ENCODE data around the gene LCNL1. TPM values are rescaled to one million over a fixed set of nuclear protein-coding genes. Genes with fewer than 3 reads are reported as not detected.
A peak's percentile ranks its signal among the peaks of the same experiment; 100 is the strongest.

The LCNL1 gene
- total RNA-seq, 1 donor = not detected

- no peak for DNase-seq (ENCODE audit: low read depth in 2 of 3, low spot score in 2 of 3)
These were observed 36.4 kb upstream of the LCNL1 start for GRCh38 chr9:136946228-136947027.

GRCh38 chr9:136947028-136947891 is 35.5 kb upstream of the LCNL1 start:
- no peak for DNase-seq (ENCODE audit: low read depth in 2 of 3, low spot score in 2 of 3)

GRCh38 chr9:136947955-136948510 is 34.8 kb upstream of the LCNL1 start:
- DNase-seq (ENCODE audit: low read depth in 2 of 3, low spot score in 2 of 3) = peak in 2 of 3 donors; percentile 41 to 47

- DNase-seq (ENCODE audit: low read depth in 2 of 3, low spot score in 2 of 3) = no peak
These were observed 33.5 kb upstream of the LCNL1 start for GRCh38 chr9:136949239-136949816.

GRCh38 chr9:136949817-136950655 is 32.8 kb upstream of the LCNL1 start:
- peak; percentile 92 to 96 (median 95) for DNase-seq (ENCODE audit: low read depth in 2 of 3, low spot score in 2 of 3)

GRCh38 chr9:136950656-136951276 is 32.0 kb upstream of the LCNL1 start:
- DNase-seq (ENCODE audit: low read depth in 2 of 3, low spot score in 2 of 3) = no peak

GRCh38 chr9:136951541-136952320 is 31.1 kb upstream of the LCNL1 start, which contains the start of gene LCN12:
Gene LCN12, plus strand, starts transcription at chr9:136952273. Its CDS starts 55 bp downstream, at chr9:136952328.
- DNase-seq (ENCODE audit: low read depth in 2 of 3, low spot score in 2 of 3) = no peak

GRCh38 chr9:136952321-136952850 is 30.4 kb upstream of the LCNL1 start:
- DNase-seq (ENCODE audit: low read depth in 2 of 3, low spot score in 2 of 3) = no peak

- no peak for DNase-seq (ENCODE audit: low read depth in 2 of 3, low spot score in 2 of 3)
These were observed 29.7 kb upstream of the LCNL1 start for GRCh38 chr9:136952876-136953770.

GRCh38 chr9:136953771-136954269 is 29.0 kb upstream of the LCNL1 start:
- DNase-seq (ENCODE audit: low read depth in 2 of 3, low spot score in 2 of 3) = no peak

- DNase-seq (ENCODE audit: low read depth in 2 of 3, low spot score in 2 of 3) = no peak
These were observed 28.3 kb upstream of the LCNL1 start for GRCh38 chr9:136954270-136955083.

- DNase-seq (ENCODE audit: low read depth in 2 of 3, low spot score in 2 of 3) = no peak
These were observed 27.4 kb upstream of the LCNL1 start for GRCh38 chr9:136955202-136955942.

- no peak for DNase-seq (ENCODE audit: low read depth in 2 of 3, low spot score in 2 of 3)
These were observed 26.9 kb upstream of the LCNL1 start for GRCh38 chr9:136955943-136956335.

- DNase-seq (ENCODE audit: low read depth in 2 of 3, low spot score in 2 of 3) = no peak
These were observed 26.2 kb upstream of the LCNL1 start for GRCh38 chr9:136956604-136957003.

GRCh38 chr9:136957461-136957860 is 25.3 kb upstream of the LCNL1 start:
- DNase-seq (ENCODE audit: low read depth in 2 of 3, low spot score in 2 of 3) = no peak

- DNase-seq (ENCODE audit: low read depth in 2 of 3, low spot score in 2 of 3) = no peak
These were observed 24.9 kb upstream of the LCNL1 start for GRCh38 chr9:136957901-136958300.

Data from hematopoietic multipotent progenitor cell (in vitro differentiated cells).